Stomach (tissue), 4 donors: Measurements from ENCODE around the gene AGAP1.

Experiments
- CTCF ChIP-seq, 7 experiments: fragments of 450-650 bp in 4 of 7; fragments of 200-600 bp in 3 of 7; sonication (generic) in 3 of 7; IDR thresholded peaks; one replicate each; pipeline ENCODE4 v1.5.1; 2016 to 2019; ENCODE audit warnings: antibody characterized with exemption in 7 of 7, control low read depth in 2 of 7, mild to moderate bottlenecking in 1 of 7
- EP300 ChIP-seq: sonication (generic); formaldehyde crosslinking; IDR thresholded peaks from one replicate; pipeline ENCODE4 v1.6.1; 2017; ENCODE audit warnings: antibody characterized with exemption
- POLR2A ChIP-seq, 4 donors: fragments of 450-650 bp; IDR thresholded peaks; one replicate each; pipeline ENCODE4 v1.6.1; 2016; ENCODE audit warnings: antibody characterized with exemption in 4 of 4, control low read depth in 2 of 4, mild to moderate bottlenecking in 1 of 4, moderate library complexity in 1 of 4
- POLR2AphosphoS5 ChIP-seq, 3 donors: sonication (generic); formaldehyde crosslinking; IDR thresholded peaks; one replicate each; pipeline ENCODE4 v1.6.1; 2016; ENCODE audit warnings: antibody characterized with exemption in 3 of 3

- TF ChIP-seq CTCF (IDR thresholded peaks at IDR 0.05) (no peak), POLR2AphosphoS5 (IDR thresholded peaks at IDR 0.05) (no peak), POLR2A (IDR thresholded peaks at IDR 0.05) (no peak), EP300 (no peak)
These were observed 494.6 kb downstream of the AGAP1 start for GRCh38 chr2:235988271-235989015.
